ENCODE data around the gene SP140L. TPM values are rescaled to one million over a fixed set of nuclear protein-coding genes. Genes with fewer than 3 reads are reported as not detected.
"Not testable (repeated sequence)": the region's sequence is repeated elsewhere in the genome, so short reads cannot be mapped to it uniquely, and the experiment has no call there.

SP140L gene
- total RNA-seq, 4 donors from 2014 or later = 4.4 to 8.3 (median 6.8) TPM

GRCh38 chr2:230307485-230307884 lies 19.5 kb upstream of the SP140L start:
- H3K27me3 ChIP-seq = no peaks in the 10 kb centered on the region
- no peaks in the 10 kb centered on the region for H3K4me1 ChIP-seq
- H3K4me3 ChIP-seq = no peak overlapping the region
- WGBS = 80% methylated on average over 1 of the region's 2 CpGs
- no peaks in the 10 kb centered on the region for H3K36me3 ChIP-seq
- H3K27ac ChIP-seq (replicated peaks in 1 of 4) = no peak overlapping the region
- intact Hi-C loops (cut with DNase I) = no loop called here
- no peak for TF ChIP-seq EP300 (IDR thresholded peaks at IDR 0.05)
- TF ChIP-seq, protein P1, sequence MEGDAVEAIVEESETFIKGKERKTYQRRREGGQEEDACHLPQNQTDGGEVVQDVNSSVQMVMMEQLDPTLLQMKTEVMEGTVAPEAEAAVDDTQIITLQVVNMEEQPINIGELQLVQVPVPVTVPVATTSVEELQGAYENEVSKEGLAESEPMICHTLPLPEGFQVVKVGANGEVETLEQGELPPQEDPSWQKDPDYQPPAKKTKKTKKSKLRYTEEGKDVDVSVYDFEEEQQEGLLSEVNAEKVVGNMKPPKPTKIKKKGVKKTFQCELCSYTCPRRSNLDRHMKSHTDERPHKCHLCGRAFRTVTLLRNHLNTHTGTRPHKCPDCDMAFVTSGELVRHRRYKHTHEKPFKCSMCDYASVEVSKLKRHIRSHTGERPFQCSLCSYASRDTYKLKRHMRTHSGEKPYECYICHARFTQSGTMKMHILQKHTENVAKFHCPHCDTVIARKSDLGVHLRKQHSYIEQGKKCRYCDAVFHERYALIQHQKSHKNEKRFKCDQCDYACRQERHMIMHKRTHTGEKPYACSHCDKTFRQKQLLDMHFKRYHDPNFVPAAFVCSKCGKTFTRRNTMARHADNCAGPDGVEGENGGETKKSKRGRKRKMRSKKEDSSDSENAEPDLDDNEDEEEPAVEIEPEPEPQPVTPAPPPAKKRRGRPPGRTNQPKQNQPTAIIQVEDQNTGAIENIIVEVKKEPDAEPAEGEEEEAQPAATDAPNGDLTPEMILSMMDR (IDR thresholded peaks at IDR 0.05) = no peak
- no peak for DNase-seq (ENCODE audit: extremely low spot score)
- no peaks in the 10 kb centered on the region for H3K9me3 ChIP-seq

DNA sequence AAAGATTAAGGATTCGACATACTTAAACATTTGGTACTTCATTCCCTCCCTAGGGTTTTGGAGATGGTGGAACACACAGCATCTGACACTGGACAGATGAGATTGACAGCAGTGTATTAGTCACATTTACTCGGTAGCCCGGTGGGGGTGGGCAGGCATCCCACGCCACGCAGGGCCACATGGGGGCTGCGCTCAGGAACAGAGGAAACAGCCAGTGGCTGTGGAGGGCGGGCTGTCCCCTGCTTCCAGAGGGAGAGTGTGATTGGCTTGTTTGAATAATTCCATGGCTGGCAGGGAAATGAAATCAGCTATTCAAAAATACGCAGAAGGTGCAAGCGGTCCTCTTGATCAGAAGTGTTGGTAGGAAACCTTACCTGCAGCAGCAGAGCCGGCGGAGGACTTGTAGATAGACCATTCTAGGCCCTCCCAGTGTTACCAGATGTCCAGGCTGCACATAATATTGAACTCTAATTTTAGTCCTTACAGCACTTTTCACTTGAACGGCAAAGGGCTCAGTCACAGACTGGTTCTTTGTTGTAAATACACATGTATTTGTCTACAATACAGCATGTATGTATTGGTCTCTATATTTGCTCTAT lies 18.5 kb upstream of the SP140L start:
- WGBS = 89% methylated on average over 12 of the region's 12 CpGs
- no peaks in the 10 kb centered on the region for H3K36me3 ChIP-seq
- no peak overlapping the region for H3K4me3 ChIP-seq
- H3K27me3 ChIP-seq = no peaks in the 10 kb centered on the region
- H3K9me3 ChIP-seq = no peaks in the 10 kb centered on the region
- intact Hi-C loops (cut with DNase I) = no loop called here
- no peak overlapping the region for H3K27ac ChIP-seq (replicated peaks in 1 of 4)
- H3K4me1 ChIP-seq = no peaks in the 10 kb centered on the region
- TF ChIP-seq, protein P1 (IDR thresholded peaks at IDR 0.05) = no peak
- no peak for TF ChIP-seq POLR2AphosphoS5 (IDR thresholded peaks at IDR 0.05)
- TF ChIP-seq POLR2A (IDR thresholded peaks at IDR 0.05; ENCODE audit: low read depth) = no peak
- no peak for TF ChIP-seq EP300 (IDR thresholded peaks at IDR 0.05)
- no peak for DNase-seq (ENCODE audit: extremely low spot score)

GRCh38 chr2:230310792-230311191 lies 16.2 kb upstream of the SP140L start:
- intact Hi-C loops (cut with DNase I); H3K27me3 ChIP-seq; H3K4me1 ChIP-seq; H3K9me3 ChIP-seq; H3K27ac ChIP-seq (replicated peaks in 1 of 4); H3K4me3 ChIP-seq; DNase-seq (ENCODE audit: extremely low spot score); H3K36me3 ChIP-seq: not testable (repeated sequence)
- WGBS = 60% methylated on average over 1 of the region's 5 CpGs

DNA sequence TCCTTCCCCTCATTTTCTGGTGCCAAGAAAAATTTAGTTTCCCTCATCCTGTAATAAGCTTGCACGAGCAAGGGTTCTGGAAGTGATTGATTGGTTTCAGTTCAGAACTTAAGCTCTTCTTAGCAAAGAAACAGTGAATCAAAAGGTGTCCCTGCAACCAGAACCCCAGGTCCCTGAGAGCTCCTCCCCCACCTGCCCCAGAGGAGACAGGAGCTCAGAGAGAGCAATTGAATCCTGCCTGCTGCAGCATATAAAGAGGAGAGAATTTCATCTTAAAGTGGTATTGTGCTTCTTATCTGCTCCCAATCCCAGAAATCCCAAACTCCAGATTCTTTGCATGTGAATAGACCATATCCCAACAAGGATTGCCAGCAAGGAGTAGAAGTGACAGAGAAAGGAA lies 15.4 kb upstream of the SP140L start:
- H3K36me3 ChIP-seq; H3K4me1 ChIP-seq; H3K9me3 ChIP-seq; intact Hi-C loops (cut with DNase I); H3K27me3 ChIP-seq; H3K4me3 ChIP-seq; H3K27ac ChIP-seq (replicated peaks in 1 of 4); DNase-seq (ENCODE audit: extremely low spot score): not testable (repeated sequence)
- WGBS = 50% methylated on average over 1 of the region's 1 CpG

- no peak for DNase-seq (ENCODE audit: extremely low spot score)
- TF ChIP-seq POLR2AphosphoS5 (IDR thresholded peaks at IDR 0.05) = no peak
- no peak for TF ChIP-seq POLR2A (IDR thresholded peaks at IDR 0.05; ENCODE audit: low read depth)
- TF ChIP-seq EP300 (IDR thresholded peaks at IDR 0.05) = no peak
- TF ChIP-seq, protein P1 (IDR thresholded peaks at IDR 0.05) = no peak
- Histone ChIP-seq H3K4me3 (no peak overlapping the region), H3K36me3 (no peaks in the 10 kb centered on the region), H3K9me3 (no peaks in the 10 kb centered on the region), H3K27ac (replicated peaks in 1 of 4) (no peak overlapping the region), H3K27me3 (no peaks in the 10 kb centered on the region), H3K4me1 (no peaks in the 10 kb centered on the region)
- intact Hi-C loops (cut with DNase I) = no loop called here
- WGBS = 90% methylated on average over 2 of the region's 2 CpGs
Observed at GRCh38 chr2:230312638-230313037, 14.4 kb upstream of the SP140L start.

DNA sequence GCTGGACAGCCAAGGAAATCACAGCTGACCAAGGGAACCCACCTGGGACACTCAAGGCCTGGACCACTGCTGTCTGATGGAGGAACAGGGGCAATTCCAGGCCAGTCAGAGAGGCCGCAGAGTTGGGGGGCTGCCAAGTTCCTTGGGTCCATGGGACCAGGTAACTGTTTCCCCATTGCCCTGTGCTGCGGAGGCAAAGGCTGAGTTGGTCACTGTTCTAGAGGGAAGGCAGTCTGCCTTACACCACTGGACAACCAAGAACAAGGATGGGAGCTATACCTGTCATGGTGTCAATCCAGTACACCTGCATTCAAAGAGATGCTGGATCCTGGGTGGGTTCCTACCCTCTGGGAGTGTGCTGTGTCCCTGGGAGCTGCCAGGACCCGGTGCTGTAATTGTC lies 9.6 kb upstream of the SP140L start:
- intact Hi-C loops (cut with DNase I) = no loop called here
- no peak for DNase-seq (ENCODE audit: extremely low spot score)
- Histone ChIP-seq H3K9me3 (peaks cover 0 to 4% (median 0%) of the 10 kb centered on the region in 4 donors), H3K36me3 (no peaks in the 10 kb centered on the region), H3K4me3 (no peak overlapping the region), H3K27ac (replicated peaks in 1 of 4) (no peak overlapping the region), H3K4me1 (no peaks in the 10 kb centered on the region), H3K27me3 (no peaks in the 10 kb centered on the region)
- WGBS = 100% methylated on average over 2 of the region's 3 CpGs
- TF ChIP-seq, protein P1 (IDR thresholded peaks at IDR 0.05) = no peak
- TF ChIP-seq POLR2A (IDR thresholded peaks at IDR 0.05; ENCODE audit: low read depth) (no peak), EP300 (IDR thresholded peaks at IDR 0.05) (no peak), POLR2AphosphoS5 (IDR thresholded peaks at IDR 0.05) (no peak)

All from esophagus muscularis mucosa (tissue), 4 donors.